Measurements from ENCODE around the gene TSTD2.

Gene TSTD2

DNA sequence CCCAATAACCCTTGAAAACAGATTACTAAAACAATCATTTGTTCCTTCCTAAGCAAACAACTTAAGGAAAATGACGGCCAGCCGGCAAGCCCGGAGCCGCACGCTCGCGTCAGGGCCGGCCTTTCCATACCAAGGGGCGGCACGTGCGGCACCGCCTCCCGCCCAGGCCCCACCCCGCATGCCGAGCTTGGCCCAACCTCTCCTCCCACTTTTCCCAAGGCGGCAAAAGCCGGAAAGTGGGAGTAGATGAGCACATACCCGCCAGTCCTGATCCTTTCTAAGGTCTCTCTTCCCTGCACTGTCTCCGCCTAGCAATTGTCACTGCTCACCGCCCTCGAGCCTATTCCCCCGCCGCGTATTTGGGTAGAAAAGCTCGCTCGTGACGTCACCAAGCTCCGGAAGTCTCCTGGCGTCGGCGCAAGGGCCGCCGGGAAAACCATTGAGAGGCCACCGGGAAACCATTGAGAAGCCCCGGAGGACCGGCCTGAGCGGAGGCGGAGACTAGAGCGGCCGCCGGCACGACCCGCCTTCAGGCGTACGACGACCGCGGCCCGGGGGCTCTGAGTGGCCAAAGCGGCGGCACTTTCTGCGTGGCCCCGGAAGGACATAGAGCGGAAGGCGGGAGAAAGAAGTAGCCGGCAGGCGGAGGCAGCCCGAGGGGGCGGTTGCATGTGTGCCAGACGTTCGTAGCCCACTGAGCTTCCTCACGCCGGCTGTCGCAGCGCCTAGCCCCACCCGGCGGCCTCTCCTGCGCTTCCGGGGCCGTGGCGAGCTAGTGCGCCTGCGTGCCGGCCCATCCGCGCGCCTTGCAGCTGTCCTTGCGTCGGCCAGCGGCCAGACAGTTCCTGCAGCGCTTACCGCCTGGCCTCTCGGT, at the start of gene TSTD2, which contains the start of gene NCBP1:
TSTD2 (minus strand) TSS at position 384 of the 874 bp plus-strand sequence. CDS start 5,806 bp downstream, outside the sequence.
NCBP1 (plus strand) TSS at position 837 of the 874 bp plus-strand sequence. CDS start 61 bp downstream, outside the sequence.
- DNase-seq (ENCODE audit: low read depth) = peak; percentile 87

DNA sequence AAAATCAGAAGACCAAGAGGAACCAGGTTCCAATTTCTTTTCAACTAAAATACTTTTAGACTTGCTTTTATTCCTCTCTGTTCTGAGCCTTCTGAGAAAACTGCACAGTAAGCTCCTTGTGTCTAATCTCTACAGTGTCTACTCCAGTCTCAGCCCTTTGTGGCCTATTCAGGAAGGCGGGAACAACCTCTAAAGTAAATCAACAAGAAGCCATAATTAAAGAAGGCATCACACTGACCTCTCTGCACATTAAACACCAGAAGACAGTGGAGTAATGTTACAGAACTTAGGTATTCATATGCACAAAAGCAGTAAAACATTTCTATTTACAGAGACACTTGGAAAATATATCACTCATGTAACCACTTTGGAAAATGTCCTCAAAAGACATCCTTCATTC, 49.1 kb upstream of the TSTD2 start:
- no peak for DNase-seq (ENCODE audit: low read depth)

DNA sequence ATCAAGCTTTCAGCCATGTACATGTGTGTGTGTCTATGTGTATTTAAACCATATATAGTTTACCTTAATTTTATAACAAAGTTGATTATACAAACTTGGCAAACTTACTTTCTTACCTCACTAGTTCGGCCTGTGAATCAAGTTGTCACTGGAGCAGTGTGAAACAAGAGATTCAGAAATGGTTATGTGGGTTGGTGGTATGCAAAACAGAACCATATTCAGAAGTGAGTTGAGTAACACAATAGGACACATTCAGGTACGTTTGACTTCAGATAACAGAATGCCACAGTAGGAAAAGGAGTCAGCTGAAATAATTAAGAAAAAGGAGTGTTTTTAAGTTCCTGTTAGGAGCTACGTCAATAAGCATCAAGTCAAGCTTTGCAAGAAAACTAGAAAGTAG, 42.5 kb upstream of the TSTD2 start:
- DNase-seq (ENCODE audit: low read depth) = no peak

DNA sequence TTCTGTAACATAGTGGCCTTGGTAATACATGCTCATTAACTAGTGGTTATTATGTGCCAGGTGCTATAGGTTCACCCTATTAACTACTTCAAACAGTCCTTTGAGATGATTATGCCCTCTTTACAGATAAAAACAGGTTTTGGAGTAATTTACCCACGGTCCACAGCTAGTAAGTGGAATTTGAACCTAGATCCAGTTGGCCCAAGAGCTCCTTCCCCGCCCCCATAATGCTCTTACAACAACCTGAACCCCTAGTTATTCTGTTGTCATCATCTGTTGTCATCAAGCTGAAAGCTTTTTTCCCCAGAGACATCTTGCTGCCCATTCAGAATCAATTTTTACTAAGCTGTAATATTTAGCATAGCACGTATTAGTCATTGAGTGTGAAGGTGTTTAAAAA, 40.8 kb upstream of the TSTD2 start:
- no peak for DNase-seq (ENCODE audit: low read depth)

DNA sequence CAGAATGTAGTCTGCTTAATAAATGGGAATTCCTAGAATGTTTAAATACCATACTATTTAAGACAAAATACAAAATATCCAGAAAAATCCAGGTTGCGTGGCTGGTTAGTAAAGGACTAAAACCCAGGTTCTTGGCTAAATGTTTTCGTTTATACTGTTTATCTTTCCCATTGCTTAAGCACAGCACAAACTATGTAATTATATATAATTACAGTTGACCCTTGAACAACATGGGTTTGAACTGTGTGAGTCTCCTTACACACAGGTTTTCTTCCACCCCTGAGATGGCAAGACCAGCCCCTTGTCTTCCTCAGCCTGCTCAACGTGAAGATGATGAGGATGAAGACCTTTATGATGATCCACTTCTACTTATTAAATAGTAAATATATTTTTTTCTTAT, 39.2 kb upstream of the TSTD2 start:
- no peak for DNase-seq (ENCODE audit: low read depth)

DNA sequence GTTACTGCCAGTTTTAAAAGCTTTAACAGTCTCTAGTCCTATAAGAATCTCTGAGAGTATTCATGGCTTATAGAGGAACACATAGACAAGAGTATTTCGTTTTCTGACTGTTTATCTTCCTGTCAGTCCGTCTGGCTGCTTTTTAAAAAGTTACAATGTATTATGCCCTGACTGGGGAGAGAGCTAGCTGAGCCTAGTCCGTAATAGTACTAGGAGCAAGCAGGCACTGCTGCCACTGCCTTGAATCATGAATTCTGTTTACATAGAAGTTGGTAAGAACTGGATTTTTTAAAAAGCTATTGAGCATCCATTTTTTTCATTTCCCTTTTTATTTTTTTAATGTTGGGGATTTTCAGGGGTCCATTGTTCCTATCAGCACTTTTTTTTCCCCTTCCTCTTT, 37.4 kb upstream of the TSTD2 start:
- no peak for DNase-seq (ENCODE audit: low read depth)

DNA sequence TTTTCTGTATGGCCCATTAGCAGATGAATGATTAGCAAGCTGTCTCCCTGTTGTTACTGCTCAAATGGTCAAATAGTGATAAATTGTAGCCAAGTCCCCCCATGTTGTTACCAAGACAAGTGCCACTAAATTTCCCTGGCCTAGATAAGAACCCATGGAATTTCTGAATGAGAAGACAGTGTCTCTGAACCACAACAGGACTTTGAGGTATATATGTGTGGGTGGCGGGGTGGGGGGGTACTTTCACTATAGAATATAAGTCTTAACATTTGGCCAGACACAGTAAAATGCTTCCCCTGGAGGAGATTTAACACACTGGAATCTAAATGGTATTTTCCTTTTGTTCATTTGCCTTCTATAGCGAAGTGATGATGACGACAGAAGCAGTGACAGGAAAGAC, 35.3 kb upstream of the TSTD2 start:
- no peak for DNase-seq (ENCODE audit: low read depth)

DNA sequence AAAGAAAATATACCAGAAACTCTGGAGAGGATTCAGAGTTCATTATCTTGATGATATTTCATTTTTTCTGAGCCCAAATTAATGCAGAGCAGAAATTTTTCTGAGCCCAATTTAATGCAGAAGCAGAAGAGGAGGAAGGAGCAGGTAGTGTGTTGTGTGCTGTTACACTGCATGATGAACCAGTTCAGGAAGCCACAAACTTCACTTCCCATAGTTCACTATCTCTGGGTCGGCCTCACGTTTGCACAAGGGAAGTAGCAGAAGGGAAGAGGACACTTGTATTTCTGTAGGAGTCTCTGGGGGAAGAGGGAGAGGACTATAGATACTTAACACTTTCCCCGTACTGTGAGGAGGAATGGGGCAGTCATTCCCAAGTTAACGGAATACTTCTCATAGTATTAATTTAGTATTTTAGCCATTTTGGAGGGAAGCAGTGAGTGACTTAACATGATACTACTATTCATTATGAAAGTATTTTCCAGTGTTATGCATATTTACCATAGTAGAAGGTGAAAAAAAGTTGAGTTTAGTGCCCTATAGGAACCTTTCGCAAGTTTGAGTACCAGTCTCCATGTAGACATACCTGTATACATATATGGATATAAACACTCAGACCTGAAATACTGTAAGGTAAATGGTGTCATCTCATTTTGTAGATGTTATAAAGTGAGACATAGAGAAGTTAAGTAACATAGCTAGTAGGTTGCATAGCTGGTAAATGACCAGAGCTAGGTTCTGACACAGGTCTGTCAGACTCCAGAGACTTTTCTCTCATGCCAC, 33.9 kb upstream of the TSTD2 start:
- DNase-seq (ENCODE audit: low read depth) = no peak

DNA sequence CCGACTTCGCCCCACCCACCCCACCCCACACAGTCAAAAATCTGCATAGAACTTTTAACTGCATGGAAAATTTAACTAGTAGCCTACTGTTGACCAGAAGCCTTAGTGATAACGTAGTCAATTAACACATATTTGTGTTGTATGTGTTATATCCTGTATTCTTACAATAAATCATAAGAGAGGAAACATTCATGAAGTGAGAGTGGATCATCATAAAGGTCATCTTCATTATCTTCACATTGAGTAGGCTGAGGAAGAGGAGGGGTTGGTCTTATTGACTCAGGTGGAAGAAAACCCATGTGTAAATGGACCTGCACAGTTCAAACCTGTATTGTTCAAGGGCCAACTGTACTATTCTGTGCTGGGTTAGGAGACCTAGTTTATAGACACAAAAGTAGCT, 32.6 kb upstream of the TSTD2 start:
- DNase-seq (ENCODE audit: low read depth) = no peak

DNA sequence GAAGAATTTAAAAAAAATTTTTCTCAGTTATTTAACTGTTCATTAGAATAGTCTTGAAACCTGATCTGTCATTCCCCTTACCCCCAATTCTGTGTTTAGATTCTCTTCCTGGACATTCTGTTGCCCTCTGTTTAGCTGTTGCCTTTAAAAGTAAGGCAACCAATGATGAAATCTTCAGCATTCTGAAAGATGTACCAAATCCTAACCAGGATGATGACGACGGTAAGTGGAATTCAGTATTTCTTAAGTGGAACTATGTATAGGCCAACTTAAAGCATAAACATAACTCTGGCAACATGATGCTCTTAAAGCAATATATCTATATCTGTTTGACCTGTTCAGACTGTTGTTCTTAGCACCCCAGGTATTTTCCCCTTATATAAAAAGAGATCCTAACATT, 27.7 kb upstream of the TSTD2 start:
- DNase-seq (ENCODE audit: low read depth) = no peak

DNA sequence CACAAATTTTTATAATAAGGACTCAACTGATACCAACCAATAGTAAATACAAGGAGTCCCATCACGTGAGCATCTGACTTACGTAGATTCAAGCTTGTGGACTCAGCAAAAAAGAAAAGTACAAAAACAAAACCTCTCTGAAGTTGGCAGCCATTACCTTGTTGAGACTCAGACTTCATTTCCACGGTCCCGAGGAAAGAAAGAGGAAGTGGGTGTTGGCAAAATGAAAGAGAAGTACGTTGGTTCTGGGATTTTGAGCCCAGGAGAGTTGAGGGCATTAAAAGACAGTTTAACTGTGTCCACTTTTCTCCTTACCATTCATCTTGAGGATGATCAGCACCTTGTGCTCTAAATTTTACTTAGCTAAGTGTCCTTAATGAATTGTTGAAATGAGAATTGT, 27.2 kb upstream of the TSTD2 start:
- DNase-seq (ENCODE audit: low read depth) = no peak

DNA sequence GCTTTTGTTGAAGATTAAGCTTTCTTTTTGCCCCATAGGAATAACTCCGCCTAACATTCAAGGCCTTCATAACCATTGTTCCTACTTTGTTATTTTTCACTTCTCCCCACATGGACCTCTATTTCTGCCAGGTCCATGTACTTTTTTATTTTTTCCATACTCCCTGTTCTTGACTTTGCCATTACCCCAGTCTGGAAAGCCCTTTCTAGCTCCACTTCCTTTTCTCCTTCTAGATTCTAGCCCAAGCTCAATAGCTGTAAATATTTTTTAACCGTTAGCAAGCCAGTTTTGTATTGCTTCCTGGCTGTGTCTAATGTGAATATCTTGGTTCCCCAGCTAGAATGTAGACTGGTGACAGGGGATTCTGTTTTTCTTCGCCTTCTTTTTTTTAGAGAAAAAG, 26.6 kb upstream of the TSTD2 start:
- DNase-seq (ENCODE audit: low read depth) = no peak

DNA sequence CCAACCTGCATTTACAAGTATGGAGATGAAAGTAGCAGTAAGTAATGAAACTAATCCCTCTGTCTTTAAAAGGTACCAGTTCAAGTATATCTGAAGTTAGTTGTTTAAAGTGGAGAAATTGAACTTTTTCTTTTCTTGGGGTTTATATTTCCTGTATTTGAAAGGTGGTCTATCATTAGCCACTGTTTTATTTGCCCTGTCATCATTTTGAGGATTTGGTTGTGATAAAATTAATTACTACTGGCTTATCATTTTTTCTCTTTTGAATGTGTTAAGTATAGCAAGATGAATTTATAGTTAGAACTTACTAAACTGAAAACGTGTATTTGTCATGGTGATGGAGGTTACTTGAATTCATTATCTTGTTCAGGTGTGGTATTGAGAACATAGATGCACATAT, 25.5 kb upstream of the TSTD2 start:
- DNase-seq (ENCODE audit: low read depth) = no peak

DNA sequence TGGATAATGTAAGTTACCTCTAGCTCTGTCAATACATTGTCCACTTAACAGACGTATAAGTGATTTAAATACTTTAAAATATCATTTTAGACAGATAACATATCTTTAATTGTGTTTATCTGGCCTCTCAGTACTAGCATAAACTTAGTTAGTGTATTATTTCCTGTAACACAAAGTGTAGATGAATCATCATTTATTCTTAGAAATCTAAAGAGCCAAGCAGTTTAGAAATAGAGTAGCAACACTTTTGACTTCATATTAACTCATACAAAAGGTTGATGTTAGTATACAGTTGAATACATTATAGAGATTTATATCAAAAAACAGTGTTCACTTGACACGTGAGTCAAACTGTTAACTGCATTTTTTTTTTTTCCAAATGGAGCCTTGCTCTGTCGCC, 18.5 kb upstream of the TSTD2 start:
- no peak for DNase-seq (ENCODE audit: low read depth)

DNA sequence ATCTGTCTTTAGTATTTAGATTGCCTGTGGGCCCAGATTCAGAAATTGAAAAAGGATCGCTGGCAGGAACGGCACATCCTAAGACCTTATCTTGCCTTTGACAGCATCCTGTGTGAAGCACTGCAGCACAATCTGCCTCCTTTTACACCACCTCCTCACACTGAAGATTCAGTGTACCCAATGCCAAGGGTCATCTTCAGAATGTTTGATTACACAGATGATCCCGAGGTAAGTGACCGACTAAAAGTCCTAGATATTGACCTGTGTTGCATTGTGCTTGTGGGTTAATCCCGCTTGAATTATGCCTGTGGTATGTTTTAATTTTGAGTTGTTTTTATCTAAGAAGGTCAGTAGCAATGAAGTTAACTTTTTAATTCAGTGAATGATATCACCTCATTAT, 14.8 kb upstream of the TSTD2 start:
- no peak for DNase-seq (ENCODE audit: low read depth)

DNA sequence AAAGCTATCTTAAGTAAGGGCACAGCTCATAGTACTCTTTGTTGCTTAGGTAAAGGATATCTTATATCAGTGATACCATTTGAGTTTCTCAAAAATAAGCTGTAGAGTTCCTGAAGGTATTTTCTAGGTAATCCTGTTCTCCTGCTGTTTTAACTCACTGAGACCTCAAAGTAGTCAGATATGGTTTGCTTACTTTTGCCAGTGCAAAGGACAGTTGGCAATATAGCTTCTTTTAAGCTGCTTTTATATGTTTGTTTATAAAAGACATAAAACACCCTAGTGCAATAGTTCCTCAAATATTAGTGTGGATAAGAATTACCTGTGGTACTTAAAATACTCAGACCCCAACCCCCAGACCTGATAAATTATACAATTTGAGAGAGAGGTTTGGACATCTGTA, 12.6 kb upstream of the TSTD2 start:
- DNase-seq (ENCODE audit: low read depth) = no peak

DNA sequence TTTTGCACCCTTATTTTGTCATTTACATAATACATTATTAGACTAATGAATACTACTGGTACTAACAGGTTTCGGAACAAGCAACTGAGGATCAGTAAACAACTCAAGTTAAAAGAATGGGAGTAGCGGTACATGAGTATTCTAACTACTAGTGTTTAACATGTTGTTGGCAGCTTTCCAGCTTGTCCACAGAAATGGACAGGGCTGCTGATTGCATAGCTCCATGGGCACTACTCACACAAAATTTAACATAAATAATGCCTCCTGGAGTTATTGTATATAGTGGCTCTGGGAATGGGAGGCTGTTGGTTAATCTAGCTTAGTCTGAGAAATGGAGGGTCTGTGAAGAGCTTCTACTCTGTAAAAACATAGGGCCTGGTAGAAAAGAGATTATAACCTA, 7.2 kb upstream of the TSTD2 start:
- no peak for DNase-seq (ENCODE audit: low read depth)

DNA sequence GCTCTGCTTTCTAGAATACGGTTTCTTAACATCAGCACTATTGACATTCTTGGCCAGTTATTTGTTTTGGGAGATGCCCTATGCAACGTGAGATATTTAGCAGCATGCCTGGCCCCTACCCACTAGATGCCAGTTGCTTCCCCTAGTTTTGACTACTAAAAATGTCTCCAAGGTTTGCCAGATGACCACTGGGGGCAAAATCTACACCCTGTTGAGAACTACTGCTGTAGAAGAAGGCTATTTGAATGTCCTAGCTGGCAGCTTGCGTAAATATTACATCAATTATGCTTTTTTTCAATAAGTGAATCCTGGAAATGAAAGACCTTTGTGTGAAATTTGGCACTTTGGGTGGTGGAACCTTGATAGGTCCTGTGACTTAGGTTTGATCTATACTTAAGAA, 5.5 kb upstream of the TSTD2 start:
- DNase-seq (ENCODE audit: low read depth) = no peak

DNA sequence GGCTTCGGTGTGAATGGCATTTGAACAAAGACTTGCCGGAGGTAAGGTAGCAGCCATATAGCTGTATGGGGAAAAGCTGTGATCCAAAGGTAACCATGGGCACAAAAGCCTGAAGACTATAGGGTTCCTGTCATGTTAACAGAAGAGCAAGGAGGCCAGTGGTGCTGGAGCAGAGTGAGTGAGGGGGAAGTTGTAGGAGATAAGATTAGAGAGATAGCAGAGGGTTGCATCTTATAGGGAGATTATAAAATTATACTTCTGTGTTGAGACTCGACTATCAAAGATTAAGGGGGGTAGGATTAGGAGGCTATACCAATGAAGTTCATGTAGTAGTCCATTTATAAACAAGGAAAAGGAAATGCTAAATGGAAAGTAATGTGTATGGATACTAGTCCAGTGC, 3.7 kb upstream of the TSTD2 start:
- DNase-seq (ENCODE audit: low read depth) = no peak

DNA sequence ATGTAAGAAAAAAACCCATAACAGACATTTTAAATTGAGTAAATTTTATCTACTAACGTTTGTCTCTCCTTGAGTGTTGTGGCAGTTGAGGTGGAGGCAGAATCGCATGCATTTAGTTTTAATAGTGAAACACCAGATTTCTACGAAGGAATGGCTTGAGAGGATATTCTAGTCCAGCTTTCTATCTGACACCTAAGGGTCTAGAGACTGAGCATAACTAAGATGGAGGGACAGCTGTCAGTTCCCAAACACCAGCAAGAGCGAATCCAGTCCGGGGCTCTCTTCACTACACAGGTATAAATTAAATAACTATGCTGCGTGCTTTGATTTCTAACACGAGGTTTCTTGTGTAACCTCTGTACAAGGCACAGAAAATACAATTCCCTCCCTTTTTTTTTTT, 1.9 kb upstream of the TSTD2 start:
- no peak for DNase-seq (ENCODE audit: low read depth)

DNA sequence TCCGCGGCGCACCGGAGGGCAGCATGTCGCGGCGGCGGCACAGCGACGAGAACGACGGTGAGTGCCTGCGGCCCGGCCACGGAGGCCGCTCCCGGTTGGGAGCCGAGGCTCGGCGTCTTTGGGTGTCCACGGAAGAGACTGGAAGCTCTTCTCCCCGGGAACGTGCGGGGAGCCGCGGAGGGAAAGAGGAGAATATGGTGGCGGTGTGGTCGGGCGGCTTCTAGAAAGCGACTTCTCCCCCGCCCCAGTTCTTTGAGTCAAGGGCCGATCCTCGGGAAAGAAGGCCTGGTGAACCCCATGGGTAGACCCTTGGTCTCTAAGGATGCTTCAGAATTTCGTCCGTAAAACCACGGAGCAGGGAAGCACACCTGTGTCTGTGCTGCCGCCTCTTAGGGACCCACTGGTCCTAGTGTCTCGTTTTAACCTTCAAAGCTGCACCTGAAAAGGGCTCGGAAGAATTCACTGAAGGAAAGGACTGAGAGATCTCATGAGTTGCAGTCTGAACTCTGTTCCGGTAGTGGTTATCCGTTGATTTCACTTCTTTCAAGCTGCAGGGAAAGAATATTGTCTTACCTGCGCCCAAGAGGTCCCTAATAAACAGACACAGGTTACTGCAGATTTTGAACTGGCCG, 807 bp upstream of the TSTD2 start:
- DNase-seq (ENCODE audit: low read depth) = no peak

DNA sequence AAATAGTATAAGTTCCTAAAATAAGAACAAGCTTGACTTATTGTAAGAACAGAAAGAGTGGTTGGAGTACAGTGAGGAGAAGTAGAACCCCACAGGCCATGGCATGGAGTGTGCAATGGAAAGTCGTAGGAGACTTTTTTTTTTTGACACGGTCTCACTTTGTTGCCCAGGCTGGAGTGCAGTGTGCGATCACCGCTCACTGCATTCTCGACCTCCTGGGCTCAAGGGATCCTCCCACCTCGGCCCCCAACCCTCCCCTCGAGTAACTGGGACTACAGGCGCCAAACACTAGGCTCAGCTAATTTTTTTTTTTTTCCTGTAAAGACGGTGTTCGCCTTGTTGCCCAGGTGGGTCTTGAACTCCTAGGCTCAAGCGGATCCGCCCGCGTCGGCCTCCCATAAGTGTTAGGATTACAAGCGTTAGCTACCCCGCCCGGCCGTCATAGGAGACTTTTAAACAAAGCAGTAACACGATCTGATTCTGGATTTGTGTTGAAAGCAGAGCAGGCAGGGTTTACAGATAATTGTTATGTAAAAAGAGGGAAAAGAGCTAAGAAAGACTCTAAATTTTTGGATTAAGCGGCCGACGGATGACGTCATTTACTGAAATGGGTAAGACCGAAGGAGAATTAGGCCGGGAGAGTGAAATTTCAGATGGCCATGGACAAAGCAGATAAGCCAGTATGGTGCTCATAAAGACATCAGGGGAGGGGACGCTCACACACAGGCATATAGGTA, 752 bp downstream of the TSTD2 start:
- no peak for DNase-seq (ENCODE audit: low read depth)
